HEK293 (cell line): ENCODE results near the gene DIS3L2.

Source experiments
- CTCF ChIA-PET: fragments of 350-600 bp; formaldehyde crosslinking; extraction: SDS; loops from one replicate; lab custom pipeline; 2021; ENCODE audit warnings: antibody characterized with exemption; lab: Yijun Ruan, JAX
- POLR2A ChIA-PET: fragments of 300-600 bp; formaldehyde crosslinking; extraction: SDS; loops from one replicate; lab custom pipeline; 2020; ENCODE audit warnings: antibody characterized with exemption, inconsistent platforms; lab: Yijun Ruan, JAX
- H3K27ac ChIP-seq: fragments of 200-500 bp; sonication (Bioruptor generic); 2 replicates; pipeline ENCODE4 v1.5.1; 2014; ENCODE audit warnings: low read depth, low read length, control low read depth, inconsistent platforms; ENCODE audit errors: extremely low read depth
- H3K36me3 ChIP-seq, 2 experiments: fragments of 200-500 bp in 1 of 2; sonication (Bioruptor generic) in 1 of 2; 1 replicate in 1 of 2; 2 replicates in 1 of 2; pipeline ENCODE4 v1.5.1; 2014 to 2017; ENCODE audit warnings: inconsistent platforms in 2 of 2, low read length in 2 of 2; ENCODE audit not compliant: control insufficient read depth in 2 of 2, insufficient read depth in 1 of 2
- H3K4me1 ChIP-seq: fragments of 200-500 bp; sonication (Bioruptor generic); 2 replicates; pipeline ENCODE4 v1.5.1; 2014; ENCODE audit warnings: mild to moderate bottlenecking, low read length, inconsistent platforms; ENCODE audit not compliant: control insufficient read depth, insufficient read depth
- H3K4me3 ChIP-seq: 2 replicates; pipeline ENCODE4 v1.5.1; 2011; ENCODE audit warnings: low read depth, mild to moderate bottlenecking, control low read depth, low read length, moderate library complexity
- H3K9me3 ChIP-seq: fragments of 200-500 bp; sonication (Bioruptor generic); 2 replicates; pipeline ENCODE4 v1.5.1; 2014; ENCODE audit warnings: low read depth, low read length, inconsistent platforms; ENCODE audit not compliant: control insufficient read depth, insufficient read depth
- BCL11B ChIP-seq: fragments of 450-650 bp; formaldehyde crosslinking; IDR thresholded peaks from 2 replicates; pipeline ENCODE4 v1.5.1; 2016; ENCODE audit warnings: low read depth, missing biosample characterization, missing genetic modification characterization
- KLF10 ChIP-seq: fragments of 450-650 bp; IDR thresholded peaks from 2 replicates; pipeline ENCODE4 v1.5.1; 2018; ENCODE audit warnings: missing biosample characterization, mild to moderate bottlenecking, missing genetic modification characterization
- SP7 ChIP-seq: fragments of 450-650 bp; formaldehyde crosslinking; IDR thresholded peaks from 2 replicates; pipeline ENCODE4 v1.5.1; 2016; ENCODE audit warnings: missing biosample characterization, missing genetic modification characterization
- ZNF146 ChIP-seq: fragments of 450-650 bp; formaldehyde crosslinking; IDR thresholded peaks from 2 replicates; pipeline ENCODE4 v1.5.1; 2016; ENCODE audit warnings: missing biosample characterization, missing genetic modification characterization
- ZNF174 ChIP-seq: fragments of 450-650 bp; formaldehyde crosslinking; IDR thresholded peaks from 2 replicates; pipeline ENCODE4 v1.5.0; 2017; ENCODE audit warnings: missing biosample characterization, mild to moderate bottlenecking, missing genetic modification characterization
- ZNF391 ChIP-seq: fragments of 450-650 bp; formaldehyde crosslinking; IDR thresholded peaks from 2 replicates; pipeline ENCODE4 v1.5.1; 2016; ENCODE audit warnings: low read depth, missing biosample characterization, missing genetic modification characterization, borderline replicate concordance
- ZNF426 ChIP-seq: fragments of 450-650 bp; formaldehyde crosslinking; IDR thresholded peaks from 2 replicates; pipeline ENCODE4 v1.5.1; 2017; ENCODE audit warnings: missing biosample characterization, missing genetic modification characterization, mild to moderate bottlenecking, inconsistent platforms, moderate library complexity
- ZNF548 ChIP-seq: fragments of 450-650 bp; formaldehyde crosslinking; IDR thresholded peaks from 2 replicates; pipeline ENCODE4 v1.5.1; 2016; ENCODE audit warnings: missing biosample characterization, missing genetic modification characterization
- ZNF621 ChIP-seq: fragments of 450-650 bp; formaldehyde crosslinking; IDR thresholded peaks from 2 replicates; pipeline ENCODE4 v1.5.1; 2017; ENCODE audit warnings: missing biosample characterization, missing genetic modification characterization
- ZNF768 ChIP-seq: fragments of 450-650 bp; formaldehyde crosslinking; IDR thresholded peaks from 2 replicates; pipeline ENCODE4 v1.5.1; 2018; ENCODE audit warnings: missing biosample characterization, mild to moderate bottlenecking, missing genetic modification characterization
- ZNF830 ChIP-seq: fragments of 450-650 bp; IDR thresholded peaks from 2 replicates; pipeline ENCODE4 v1.5.0; 2018; ENCODE audit warnings: missing biosample characterization, missing genetic modification characterization, low read depth, mild to moderate bottlenecking, moderate library complexity
- TF ChIP-seq, protein P1 (sequence below): fragments of 450-650 bp; formaldehyde crosslinking; IDR thresholded peaks from 2 replicates; pipeline ENCODE4 v1.5.1; 2016; ENCODE audit warnings: missing biosample characterization, missing genetic modification characterization
- TF ChIP-seq, protein P2 (sequence below): fragments of 450-650 bp; formaldehyde crosslinking; IDR thresholded peaks from 2 replicates; pipeline ENCODE4 v1.5.1; 2017; ENCODE audit warnings: missing biosample characterization, missing genetic modification characterization
- TF ChIP-seq, protein P3 (sequence below): fragments of 450-650 bp; formaldehyde crosslinking; IDR thresholded peaks from 2 replicates; pipeline ENCODE4 v1.5.1; 2017; ENCODE audit warnings: missing biosample characterization, mild to moderate bottlenecking, missing genetic modification characterization, moderate library complexity
- TF ChIP-seq, protein P4 (sequence below): fragments of 450-650 bp; formaldehyde crosslinking; IDR thresholded peaks from 2 replicates; pipeline ENCODE4 v1.5.1; 2016; ENCODE audit warnings: missing biosample characterization, missing genetic modification characterization
- TF ChIP-seq, protein P5 (sequence below): fragments of 450-650 bp; formaldehyde crosslinking; IDR thresholded peaks from 2 replicates; pipeline ENCODE4 v1.5.1; 2016; ENCODE audit warnings: missing biosample characterization, missing genetic modification characterization, borderline replicate concordance

Gene DIS3L2

DNA sequence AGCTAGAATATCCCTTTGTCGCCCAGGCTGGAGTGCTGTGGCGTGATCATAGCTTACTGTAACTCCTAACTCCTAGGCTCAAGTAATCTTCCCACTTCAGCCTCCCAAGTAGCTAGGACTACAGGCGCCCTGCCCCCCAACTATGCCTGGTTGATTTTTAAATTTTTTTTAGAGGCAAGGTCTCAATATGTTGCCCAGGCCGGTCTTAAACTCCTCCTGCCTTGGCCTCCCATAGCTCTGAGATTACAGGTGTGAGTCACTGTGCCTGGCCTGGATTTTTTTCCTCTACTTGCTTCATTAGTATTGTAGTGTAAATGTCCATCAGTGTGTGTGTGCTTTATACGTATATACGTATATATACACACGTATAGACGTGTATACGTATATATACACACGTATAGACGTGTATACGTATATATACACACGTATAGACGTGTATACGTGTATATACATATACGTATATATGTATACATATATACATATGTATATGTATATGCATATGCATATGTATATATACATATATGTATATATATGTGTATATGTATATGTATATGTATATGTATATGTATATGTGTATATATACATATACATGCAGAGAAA, 124.4 kb downstream of the DIS3L2 start:
- Histone ChIP-seq H3K27ac (no peak overlapping the region), H3K9me3 (no peaks in the 10 kb centered on the region), H3K36me3 (peaks cover 0 to 3% of the 10 kb centered on the region in 2 experiments; a peak in 2 of 3 replicates), H3K4me1 (no peaks in the 10 kb centered on the region), H3K4me3 (no peak overlapping the region)
- TF ChIP-seq ZNF391 (tag by site-specific recombination) (no peak), ZNF768 (tag by site-specific recombination) (no peak), ZNF621 (tag by site-specific recombination) (no peak), ZNF548 (tag by site-specific recombination) (no peak), ZNF174 (tag by site-specific recombination) (no peak)
- TF ChIP-seq, protein P1, sequence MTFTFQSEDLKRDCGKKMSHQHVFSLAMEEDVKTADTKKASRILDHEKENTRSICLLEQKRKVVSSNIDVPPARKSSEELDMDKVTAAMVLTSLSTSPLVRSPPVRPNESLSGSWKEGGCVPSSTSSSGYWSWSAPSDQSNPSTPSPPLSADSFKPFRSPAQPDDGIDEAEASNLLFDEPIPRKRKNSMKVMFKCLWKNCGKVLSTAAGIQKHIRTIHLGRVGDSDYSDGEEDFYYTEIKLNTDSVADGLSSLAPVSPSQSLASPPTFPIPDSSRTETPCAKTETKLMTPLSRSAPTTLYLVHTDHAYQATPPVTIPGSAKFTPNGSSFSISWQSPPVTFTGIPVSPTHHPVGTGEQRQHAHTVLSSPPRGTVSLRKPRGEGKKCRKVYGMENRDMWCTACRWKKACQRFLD (tag by site-specific recombination), result no peak
- TF ChIP-seq, protein P2, sequence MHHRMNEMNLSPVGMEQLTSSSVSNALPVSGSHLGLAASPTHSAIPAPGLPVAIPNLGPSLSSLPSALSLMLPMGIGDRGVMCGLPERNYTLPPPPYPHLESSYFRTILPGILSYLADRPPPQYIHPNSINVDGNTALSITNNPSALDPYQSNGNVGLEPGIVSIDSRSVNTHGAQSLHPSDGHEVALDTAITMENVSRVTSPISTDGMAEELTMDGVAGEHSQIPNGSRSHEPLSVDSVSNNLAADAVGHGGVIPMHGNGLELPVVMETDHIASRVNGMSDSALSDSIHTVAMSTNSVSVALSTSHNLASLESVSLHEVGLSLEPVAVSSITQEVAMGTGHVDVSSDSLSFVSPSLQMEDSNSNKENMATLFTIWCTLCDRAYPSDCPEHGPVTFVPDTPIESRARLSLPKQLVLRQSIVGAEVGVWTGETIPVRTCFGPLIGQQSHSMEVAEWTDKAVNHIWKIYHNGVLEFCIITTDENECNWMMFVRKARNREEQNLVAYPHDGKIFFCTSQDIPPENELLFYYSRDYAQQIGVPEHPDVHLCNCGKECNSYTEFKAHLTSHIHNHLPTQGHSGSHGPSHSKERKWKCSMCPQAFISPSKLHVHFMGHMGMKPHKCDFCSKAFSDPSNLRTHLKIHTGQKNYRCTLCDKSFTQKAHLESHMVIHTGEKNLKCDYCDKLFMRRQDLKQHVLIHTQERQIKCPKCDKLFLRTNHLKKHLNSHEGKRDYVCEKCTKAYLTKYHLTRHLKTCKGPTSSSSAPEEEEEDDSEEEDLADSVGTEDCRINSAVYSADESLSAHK, result no peak
- TF ChIP-seq, protein P3, sequence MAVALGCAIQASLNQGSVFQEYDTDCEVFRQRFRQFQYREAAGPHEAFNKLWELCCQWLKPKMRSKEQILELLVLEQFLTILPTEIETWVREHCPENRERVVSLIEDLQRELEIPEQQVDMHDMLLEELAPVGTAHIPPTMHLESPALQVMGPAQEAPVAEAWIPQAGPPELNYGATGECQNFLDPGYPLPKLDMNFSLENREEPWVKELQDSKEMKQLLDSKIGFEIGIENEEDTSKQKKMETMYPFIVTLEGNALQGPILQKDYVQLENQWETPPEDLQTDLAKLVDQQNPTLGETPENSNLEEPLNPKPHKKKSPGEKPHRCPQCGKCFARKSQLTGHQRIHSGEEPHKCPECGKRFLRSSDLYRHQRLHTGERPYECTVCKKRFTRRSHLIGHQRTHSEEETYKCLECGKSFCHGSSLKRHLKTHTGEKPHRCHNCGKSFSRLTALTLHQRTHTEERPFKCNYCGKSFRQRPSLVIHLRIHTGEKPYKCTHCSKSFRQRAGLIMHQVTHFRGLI (tag by site-specific recombination), result no peak
- CTCF ChIA-PET, result interaction anchor here (0.6 kb wide), 2 partner anchors 344 to 350 kb away, joined by 3 to 4 read pairs; no protein-coding TSS in a partner anchor
- POLR2A ChIA-PET, result no interaction called here

DNA sequence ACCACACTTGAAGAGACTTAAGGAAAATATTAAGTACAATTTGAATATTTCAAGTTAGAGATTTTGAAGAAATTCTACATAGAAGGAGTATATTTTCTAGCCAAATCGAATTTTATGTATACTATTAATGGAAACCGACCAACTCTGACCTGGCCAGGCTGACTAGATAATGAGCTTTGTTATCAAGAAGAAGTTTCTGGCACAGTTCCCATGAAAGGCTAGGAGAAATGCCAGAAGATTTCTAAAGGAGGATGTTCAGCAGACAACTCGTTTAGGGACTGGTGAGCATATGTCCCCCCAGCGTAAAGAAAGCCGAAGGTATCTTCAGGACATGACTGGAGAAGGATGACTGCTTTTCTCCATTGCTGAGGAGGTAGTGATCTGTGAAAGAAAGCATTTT, 127.3 kb downstream of the DIS3L2 start:
- no peaks in the 10 kb centered on the region for H3K4me1 ChIP-seq
- no peaks in the 10 kb centered on the region for H3K9me3 ChIP-seq
- POLR2A ChIA-PET, result no interaction called here
- TF ChIP-seq ZNF426 (tag by site-specific recombination), result no peak
- no peak for TF ChIP-seq ZNF146
- no peak for TF ChIP-seq ZNF830 (tag by site-specific recombination)
- no peak for TF ChIP-seq KLF10
- TF ChIP-seq, protein P4, sequence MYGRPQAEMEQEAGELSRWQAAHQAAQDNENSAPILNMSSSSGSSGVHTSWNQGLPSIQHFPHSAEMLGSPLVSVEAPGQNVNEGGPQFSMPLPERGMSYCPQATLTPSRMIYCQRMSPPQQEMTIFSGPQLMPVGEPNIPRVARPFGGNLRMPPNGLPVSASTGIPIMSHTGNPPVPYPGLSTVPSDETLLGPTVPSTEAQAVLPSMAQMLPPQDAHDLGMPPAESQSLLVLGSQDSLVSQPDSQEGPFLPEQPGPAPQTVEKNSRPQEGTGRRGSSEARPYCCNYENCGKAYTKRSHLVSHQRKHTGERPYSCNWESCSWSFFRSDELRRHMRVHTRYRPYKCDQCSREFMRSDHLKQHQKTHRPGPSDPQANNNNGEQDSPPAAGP (tag by site-specific recombination), result no peak
- no peak for TF ChIP-seq ZNF548 (tag by site-specific recombination)
- TF ChIP-seq, protein P5, sequence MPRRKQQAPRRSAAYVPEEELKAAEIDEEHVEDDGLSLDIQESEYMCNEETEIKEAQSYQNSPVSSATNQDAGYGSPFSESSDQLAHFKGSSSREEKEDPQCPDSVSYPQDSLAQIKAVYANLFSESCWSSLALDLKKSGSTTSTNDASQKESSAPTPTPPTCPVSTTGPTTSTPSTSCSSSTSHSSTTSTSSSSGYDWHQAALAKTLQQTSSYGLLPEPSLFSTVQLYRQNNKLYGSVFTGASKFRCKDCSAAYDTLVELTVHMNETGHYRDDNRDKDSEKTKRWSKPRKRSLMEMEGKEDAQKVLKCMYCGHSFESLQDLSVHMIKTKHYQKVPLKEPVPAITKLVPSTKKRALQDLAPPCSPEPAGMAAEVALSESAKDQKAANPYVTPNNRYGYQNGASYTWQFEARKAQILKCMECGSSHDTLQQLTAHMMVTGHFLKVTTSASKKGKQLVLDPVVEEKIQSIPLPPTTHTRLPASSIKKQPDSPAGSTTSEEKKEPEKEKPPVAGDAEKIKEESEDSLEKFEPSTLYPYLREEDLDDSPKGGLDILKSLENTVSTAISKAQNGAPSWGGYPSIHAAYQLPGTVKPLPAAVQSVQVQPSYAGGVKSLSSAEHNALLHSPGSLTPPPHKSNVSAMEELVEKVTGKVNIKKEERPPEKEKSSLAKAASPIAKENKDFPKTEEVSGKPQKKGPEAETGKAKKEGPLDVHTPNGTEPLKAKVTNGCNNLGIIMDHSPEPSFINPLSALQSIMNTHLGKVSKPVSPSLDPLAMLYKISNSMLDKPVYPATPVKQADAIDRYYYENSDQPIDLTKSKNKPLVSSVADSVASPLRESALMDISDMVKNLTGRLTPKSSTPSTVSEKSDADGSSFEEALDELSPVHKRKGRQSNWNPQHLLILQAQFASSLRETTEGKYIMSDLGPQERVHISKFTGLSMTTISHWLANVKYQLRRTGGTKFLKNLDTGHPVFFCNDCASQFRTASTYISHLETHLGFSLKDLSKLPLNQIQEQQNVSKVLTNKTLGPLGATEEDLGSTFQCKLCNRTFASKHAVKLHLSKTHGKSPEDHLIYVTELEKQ (tag by site-specific recombination), result no peak
- TF ChIP-seq BCL11B (tag by site-specific recombination), result no peak
- no peak for TF ChIP-seq SP7
- no peak overlapping the region for H3K4me3 ChIP-seq
- H3K36me3 ChIP-seq, result peaks cover 0 to 3% of the 10 kb centered on the region in 2 experiments; a peak in 2 of 3 replicates
- CTCF ChIA-PET, result no interaction called here
- H3K27ac ChIP-seq, result no peak overlapping the region
